Activated T-helper 2 cell treated with anti-CD3 and anti-CD28 coated beads, Interferon-gamma antibody, Interleukin-2, Interleukin-4, amounts not matched to agents 10 μg/mL and 5 μg/mL and 100 μg/mL, durations not matched to agents 14 hours and 24 hours and 36 hours (primary cell): ENCODE measurements around the gene RPS6KA2. TPM values are rescaled to one million over a fixed set of nuclear protein-coding genes. Genes with fewer than 3 reads are reported as not detected.

Experiments
- DNase-seq: peaks from one replicate; pipeline ENCODE4 v3.0.0; 2021; ENCODE audit warnings: low spot score
- H3K27ac Mint-ChIP-seq: one replicate; pipeline ENCODE4 v1.8.0; 2021; ENCODE audit warnings: mixed read lengths
- H3K27me3 Mint-ChIP-seq: one replicate; pipeline ENCODE4 v1.8.0; 2021; ENCODE audit warnings: low read depth, mixed read lengths
- H3K36me3 Mint-ChIP-seq: one replicate; pipeline ENCODE4 v1.8.0; 2021; ENCODE audit warnings: low read depth, mixed read lengths
- H3K4me1 Mint-ChIP-seq: one replicate; pipeline ENCODE4 v1.8.0; 2021; ENCODE audit warnings: low read depth, mixed read lengths
- H3K4me3 Mint-ChIP-seq: one replicate; pipeline ENCODE4 v1.8.0; 2021; ENCODE audit warnings: low read depth, mild to moderate bottlenecking, moderate library complexity, mixed read lengths
- H3K9me3 Mint-ChIP-seq: one replicate; pipeline ENCODE4 v1.8.0; 2021; ENCODE audit warnings: mixed read lengths
- intact Hi-C: fragments of 100-400 bp; cut with micrococcal nuclease; formaldehyde crosslinking; loops from one replicate; pipeline ENCODE4 v1.15.1; 2023
- total RNA-seq: library from RNA; stranded (reverse); gene quantifications from 2 replicates; pipeline ENCODE4 v1.2.3, GENCODE V29; 2022

Gene RPS6KA2
- total RNA-seq, 1 donor from 2014 or later, result 2.1 TPM

GRCh38 chr6:166563200-166563599, 63.9 kb downstream of the RPS6KA2 start:
- peaks cover 1% of the 10 kb centered on the region for H3K27me3 Mint-ChIP-seq
- no peak overlapping the region for H3K4me3 Mint-ChIP-seq
- no peaks in the 10 kb centered on the region for H3K4me1 Mint-ChIP-seq
- intact Hi-C loops, result no loop called here
- no peak overlapping the region for H3K27ac Mint-ChIP-seq
- H3K9me3 Mint-ChIP-seq, result no peaks in the 10 kb centered on the region
- no peaks in the 10 kb centered on the region for H3K36me3 Mint-ChIP-seq
- DNase-seq, result no peak

GRCh38 chr6:166562726-166563125, 64.3 kb downstream of the RPS6KA2 start:
- Mint-ChIP-seq H3K4me1 (no peaks in the 10 kb centered on the region), H3K36me3 (no peaks in the 10 kb centered on the region), H3K9me3 (no peaks in the 10 kb centered on the region), H3K27me3 (peaks cover 1% of the 10 kb centered on the region), H3K4me3 (no peak overlapping the region), H3K27ac (no peak overlapping the region)
- DNase-seq, result no peak
- intact Hi-C loops, result no loop called here

- Mint-ChIP-seq H3K4me3 (no peak overlapping the region), H3K4me1 (peaks cover 5% of the 10 kb centered on the region), H3K9me3 (no peaks in the 10 kb centered on the region), H3K36me3 (no peaks in the 10 kb centered on the region), H3K27ac (no peak overlapping the region), H3K27me3 (peaks cover 1% of the 10 kb centered on the region)
- no peak for DNase-seq
- intact Hi-C loops, result no loop called here
Measured at GRCh38 chr6:166561771-166562359, 65.2 kb downstream of the RPS6KA2 start.

GRCh38 chr6:166560222-166560621, 66.8 kb downstream of the RPS6KA2 start:
- Mint-ChIP-seq H3K4me1 (peaks cover 8% of the 10 kb centered on the region), H3K27me3 (peaks cover 4% of the 10 kb centered on the region), H3K9me3 (no peaks in the 10 kb centered on the region), H3K36me3 (no peaks in the 10 kb centered on the region), H3K4me3 (no peak overlapping the region), H3K27ac (no peak overlapping the region)
- DNase-seq, result no peak
- intact Hi-C loops, result no loop called here

GRCh38 chr6:166559662-166560061, 67.4 kb downstream of the RPS6KA2 start:
- Mint-ChIP-seq H3K27ac (no peak overlapping the region), H3K36me3 (no peaks in the 10 kb centered on the region), H3K4me3 (no peak overlapping the region), H3K9me3 (no peaks in the 10 kb centered on the region), H3K4me1 (peaks cover 8% of the 10 kb centered on the region), H3K27me3 (peaks cover 4% of the 10 kb centered on the region)
- DNase-seq, result no peak
- intact Hi-C loops, result no loop called here

GRCh38 chr6:166559211-166559610, 67.8 kb downstream of the RPS6KA2 start:
- Mint-ChIP-seq H3K27ac (no peak overlapping the region), H3K27me3 (peaks cover 4% of the 10 kb centered on the region)
- intact Hi-C loops, result no loop called here

GRCh38 chr6:166558156-166559005, 68.7 kb downstream of the RPS6KA2 start:
- Mint-ChIP-seq H3K27me3 (peaks cover 4% of the 10 kb centered on the region), H3K4me3 (no peak overlapping the region), H3K36me3 (no peaks in the 10 kb centered on the region), H3K4me1 (peaks cover 8% of the 10 kb centered on the region), H3K27ac (no peak overlapping the region), H3K9me3 (no peaks in the 10 kb centered on the region)
- no peak for DNase-seq
- intact Hi-C loops, result no loop called here

More at GRCh38 chr6:166559211-166559610, 67.8 kb downstream of the RPS6KA2 start:
- no peak for DNase-seq
- H3K4me1 Mint-ChIP-seq, result peaks cover 8% of the 10 kb centered on the region
- no peaks in the 10 kb centered on the region for H3K36me3 Mint-ChIP-seq
- H3K4me3 Mint-ChIP-seq, result no peak overlapping the region
- no peaks in the 10 kb centered on the region for H3K9me3 Mint-ChIP-seq

- H3K9me3 Mint-ChIP-seq, result no peaks in the 10 kb centered on the region
- intact Hi-C loops, result no loop called here
- no peak for DNase-seq
- H3K27ac Mint-ChIP-seq, result no peak overlapping the region
- H3K27me3 Mint-ChIP-seq, result peaks cover 4% of the 10 kb centered on the region
- peaks cover 8% of the 10 kb centered on the region for H3K4me1 Mint-ChIP-seq
- H3K36me3 Mint-ChIP-seq, result no peaks in the 10 kb centered on the region
- no peak overlapping the region for H3K4me3 Mint-ChIP-seq
Measured at GRCh38 chr6:166556863-166557322, 70.2 kb downstream of the RPS6KA2 start.

- intact Hi-C loops, result no loop called here
- H3K9me3 Mint-ChIP-seq, result no peaks in the 10 kb centered on the region
- H3K36me3 Mint-ChIP-seq, result no peaks in the 10 kb centered on the region
- H3K27me3 Mint-ChIP-seq, result peaks cover 4% of the 10 kb centered on the region
- H3K27ac Mint-ChIP-seq, result no peak overlapping the region
- DNase-seq, result no peak
- H3K4me3 Mint-ChIP-seq, result no peak overlapping the region
- H3K4me1 Mint-ChIP-seq, result peaks cover 8% of the 10 kb centered on the region
Measured at GRCh38 chr6:166556336-166556735, 70.7 kb downstream of the RPS6KA2 start.

- peaks cover 3% of the 10 kb centered on the region for H3K27me3 Mint-ChIP-seq
- intact Hi-C loops, result no loop called here
- no peaks in the 10 kb centered on the region for H3K36me3 Mint-ChIP-seq
- H3K4me1 Mint-ChIP-seq, result peaks cover 8% of the 10 kb centered on the region
- DNase-seq, result no peak
- H3K27ac Mint-ChIP-seq, result no peak overlapping the region
- H3K9me3 Mint-ChIP-seq, result no peaks in the 10 kb centered on the region
- no peak overlapping the region for H3K4me3 Mint-ChIP-seq
Measured at GRCh38 chr6:166555086-166555485, 72.0 kb downstream of the RPS6KA2 start.

- Mint-ChIP-seq H3K27ac (no peak overlapping the region), H3K4me3 (no peak overlapping the region), H3K36me3 (no peaks in the 10 kb centered on the region), H3K4me1 (peaks cover 8% of the 10 kb centered on the region), H3K27me3 (peaks cover 3% of the 10 kb centered on the region), H3K9me3 (no peaks in the 10 kb centered on the region)
- intact Hi-C loops, result no loop called here
- no peak for DNase-seq
Measured at GRCh38 chr6:166554316-166554715, 72.7 kb downstream of the RPS6KA2 start.

GRCh38 chr6:166553563-166554271, 73.3 kb downstream of the RPS6KA2 start:
- DNase-seq, result no peak
- intact Hi-C loops, result no loop called here
- Mint-ChIP-seq H3K9me3 (no peaks in the 10 kb centered on the region), H3K27ac (no peak overlapping the region), H3K27me3 (peaks cover 5% of the 10 kb centered on the region), H3K4me1 (peaks cover 8% of the 10 kb centered on the region), H3K36me3 (no peaks in the 10 kb centered on the region), H3K4me3 (no peak overlapping the region)

- Mint-ChIP-seq H3K4me3 (no peak overlapping the region), H3K27ac (no peak overlapping the region), H3K9me3 (no peaks in the 10 kb centered on the region), H3K27me3 (peaks cover 5% of the 10 kb centered on the region), H3K4me1 (peaks cover 8% of the 10 kb centered on the region), H3K36me3 (no peaks in the 10 kb centered on the region)
- no peak for DNase-seq
- intact Hi-C loops, result no loop called here
Measured at GRCh38 chr6:166552600-166552999, 74.5 kb downstream of the RPS6KA2 start.
